ENCODE results near the gene RRN3. TPM values are rescaled to one million over a fixed set of nuclear protein-coding genes. Genes with fewer than 3 reads are reported as not detected.
"Not testable (repeated sequence)": the region's sequence is repeated elsewhere in the genome, so short reads cannot be mapped to it uniquely, and the experiment has no call there.

The RRN3 gene
- total RNA-seq, 1 experiment from 2014 or later: 57.7 TPM

DNA sequence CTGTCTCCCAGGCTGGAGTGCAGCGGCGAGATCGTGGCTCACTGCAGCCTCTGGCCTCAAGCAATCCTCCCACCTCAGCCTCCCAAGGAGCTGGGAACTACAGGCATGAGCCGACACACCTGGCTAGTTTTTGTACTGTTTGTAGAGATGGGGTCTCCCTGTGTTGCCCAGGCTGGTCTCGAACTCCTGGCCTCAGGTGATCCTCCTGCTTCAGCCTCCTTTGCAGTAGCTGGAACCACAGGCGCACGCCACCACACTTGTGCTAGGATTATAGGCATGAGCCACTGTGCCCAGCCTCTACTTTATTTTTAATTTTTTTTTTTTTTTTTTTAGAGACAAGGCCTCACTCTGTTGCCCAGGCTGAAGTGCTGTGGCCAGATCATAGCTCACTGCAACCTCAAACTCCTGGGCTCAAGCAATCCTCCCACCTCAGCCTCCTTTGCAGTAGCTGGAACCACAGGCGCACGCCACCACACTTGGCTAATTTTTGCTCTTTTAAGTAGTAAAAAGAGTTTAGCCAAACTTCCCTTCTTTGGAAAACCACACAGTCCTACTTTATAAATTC, 42.6 kb downstream of the RRN3 start:
- RAD21 ChIA-PET (ENCODE audit: low non-redundant PET in 1 of 2, low total read pairs in 2 of 2, uncharacterized antibody in 2 of 2, unreplicated experiment in 2 of 2): no interaction called here
- DNase-seq (ENCODE audit: low read depth, low spot score): no peak
- intact Hi-C loops (cut with micrococcal nuclease): no loop called here

DNA sequence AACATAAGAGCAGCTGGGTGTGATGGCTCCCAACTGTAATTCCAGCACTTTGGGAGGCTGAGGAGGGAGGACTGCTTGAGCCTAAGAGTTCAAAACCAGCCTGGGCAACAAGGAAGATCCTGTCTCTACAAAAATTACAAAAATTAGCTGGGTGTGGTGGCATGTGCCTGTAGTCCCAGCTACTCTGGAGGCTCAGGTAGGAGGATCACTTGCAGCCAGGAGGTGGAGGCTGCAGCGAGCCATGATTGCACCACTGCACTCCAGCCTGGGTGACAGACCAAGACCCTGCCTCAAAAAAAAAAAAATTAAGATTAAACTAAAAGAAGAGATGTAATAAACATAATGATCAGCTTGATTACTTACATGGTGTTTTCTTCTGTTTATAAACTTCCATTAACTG, 43.6 kb downstream of the RRN3 start:
- H3K36me3 ChIP-seq (ENCODE audit: control insufficient read depth in 1 of 2, insufficient read depth in 2 of 2, low read length in 2 of 2); H3K27me3 ChIP-seq (ENCODE audit: insufficient read depth, low read length); H3K9ac ChIP-seq (ENCODE audit: low read length); H3K4me1 ChIP-seq (ENCODE audit: control insufficient read depth in 1 of 2, insufficient read depth in 2 of 2, low read length in 2 of 2); H3K9me2 ChIP-seq (ENCODE audit: insufficient read depth); intact Hi-C loops (cut with micrococcal nuclease); RAD21 ChIA-PET (ENCODE audit: low non-redundant PET in 1 of 2, low total read pairs in 2 of 2, uncharacterized antibody in 2 of 2, unreplicated experiment in 2 of 2); ATAC-seq; H3K4me3 ChIP-seq (replicated peaks in 1 of 2; ENCODE audit: low read depth in 1 of 2, low read length in 2 of 2); POLR2A ChIA-PET; H2AFZ ChIP-seq (ENCODE audit: low read depth, low read length, poor library complexity, severe bottlenecking); H3K79me2 ChIP-seq (ENCODE audit: insufficient read depth, low read length); DNase-seq (ENCODE audit: low read depth, low spot score); BruUV-seq (replicated peaks); H4K20me1 ChIP-seq (ENCODE audit: insufficient read depth); H3K4me2 ChIP-seq (ENCODE audit: low read length); CTCF ChIA-PET; H3K9me3 ChIP-seq (ENCODE audit: control insufficient read depth in 1 of 2, insufficient read depth in 1 of 2, low read depth in 1 of 2, low read length in 2 of 2); H3K27ac ChIP-seq (ENCODE audit: low read depth, low read length): not testable (repeated sequence)

More for the DNA sequence above, 42.6 kb downstream of the RRN3 start:
- H3K4me1 ChIP-seq (ENCODE audit: control insufficient read depth in 1 of 2, insufficient read depth in 2 of 2, low read length in 2 of 2): peaks cover 0 to 14% of the 10 kb centered on the region in 2 experiments; a peak in 2 of 4 replicates
- ChIA-PET CTCF (no interaction called here), POLR2A (no interaction called here)
- H4K20me1 ChIP-seq (ENCODE audit: insufficient read depth): no peaks in the 10 kb centered on the region
- no peak for ATAC-seq
- no peaks in the 10 kb centered on the region for H3K27me3 ChIP-seq (ENCODE audit: insufficient read depth, low read length)
- no peak overlapping the region for H3K9ac ChIP-seq (ENCODE audit: low read length)
- no peak overlapping the region for H3K4me3 ChIP-seq (replicated peaks in 1 of 2; ENCODE audit: low read depth in 1 of 2, low read length in 2 of 2)
- H3K9me3 ChIP-seq (ENCODE audit: control insufficient read depth in 1 of 2, insufficient read depth in 1 of 2, low read depth in 1 of 2, low read length in 2 of 2): no peaks in the 10 kb centered on the region
- TF ChIP-seq, protein P1, sequence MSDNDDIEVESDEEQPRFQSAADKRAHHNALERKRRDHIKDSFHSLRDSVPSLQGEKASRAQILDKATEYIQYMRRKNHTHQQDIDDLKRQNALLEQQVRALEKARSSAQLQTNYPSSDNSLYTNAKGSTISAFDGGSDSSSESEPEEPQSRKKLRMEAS (IDR thresholded peaks at IDR 0.05): no peak
- TF ChIP-seq EZH2 (IDR thresholded peaks at IDR 0.05) (no peak), SRF (IDR thresholded peaks at IDR 0.05; ENCODE audit: low read depth) (no peak), ZNF274 (IDR thresholded peaks at IDR 0.05; ENCODE audit: low read depth, low read length) (no peak), FOSL1 (IDR thresholded peaks at IDR 0.05; ENCODE audit: low read depth) (no peak)
- TF ChIP-seq, protein P2, sequence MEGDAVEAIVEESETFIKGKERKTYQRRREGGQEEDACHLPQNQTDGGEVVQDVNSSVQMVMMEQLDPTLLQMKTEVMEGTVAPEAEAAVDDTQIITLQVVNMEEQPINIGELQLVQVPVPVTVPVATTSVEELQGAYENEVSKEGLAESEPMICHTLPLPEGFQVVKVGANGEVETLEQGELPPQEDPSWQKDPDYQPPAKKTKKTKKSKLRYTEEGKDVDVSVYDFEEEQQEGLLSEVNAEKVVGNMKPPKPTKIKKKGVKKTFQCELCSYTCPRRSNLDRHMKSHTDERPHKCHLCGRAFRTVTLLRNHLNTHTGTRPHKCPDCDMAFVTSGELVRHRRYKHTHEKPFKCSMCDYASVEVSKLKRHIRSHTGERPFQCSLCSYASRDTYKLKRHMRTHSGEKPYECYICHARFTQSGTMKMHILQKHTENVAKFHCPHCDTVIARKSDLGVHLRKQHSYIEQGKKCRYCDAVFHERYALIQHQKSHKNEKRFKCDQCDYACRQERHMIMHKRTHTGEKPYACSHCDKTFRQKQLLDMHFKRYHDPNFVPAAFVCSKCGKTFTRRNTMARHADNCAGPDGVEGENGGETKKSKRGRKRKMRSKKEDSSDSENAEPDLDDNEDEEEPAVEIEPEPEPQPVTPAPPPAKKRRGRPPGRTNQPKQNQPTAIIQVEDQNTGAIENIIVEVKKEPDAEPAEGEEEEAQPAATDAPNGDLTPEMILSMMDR (IDR thresholded peaks at IDR 0.05 in 2 of 3, conservative IDR thresholded peaks at IDR 0.05 in 1 of 3; ENCODE audit: borderline replicate concordance in 1 of 3, insufficient read depth in 1 of 3, low read depth in 2 of 3, low read length in 2 of 3): no peak
- H3K36me3 ChIP-seq (ENCODE audit: control insufficient read depth in 1 of 2, insufficient read depth in 2 of 2, low read length in 2 of 2): no peaks in the 10 kb centered on the region
- no peak overlapping the region for H3K27ac ChIP-seq (ENCODE audit: low read depth, low read length)
- no peaks in the 10 kb centered on the region for H3K9me2 ChIP-seq (ENCODE audit: insufficient read depth)
- no TSS peak for BruUV-seq (replicated peaks)
- H3K79me2 ChIP-seq (ENCODE audit: insufficient read depth, low read length): no peaks in the 10 kb centered on the region; the same call in 1 of the 2 replicates
- no peak overlapping the region for H2AFZ ChIP-seq (ENCODE audit: low read depth, low read length, poor library complexity, severe bottlenecking)
- no peak overlapping the region for H3K4me2 ChIP-seq (ENCODE audit: low read length)

Measured in HCT116 (cell line).